ENCODE results near the gene SPNS1. TPM values are rescaled to one million over a fixed set of nuclear protein-coding genes. Genes with fewer than 3 reads are reported as not detected.

The SPNS1 gene
- total and polyA plus RNA-seq, 2 of the 8 experiments (the other 6 are each of a cell fraction or from before 2014, with no cell fraction given): 48.8 to 66.9 TPM

GRCh38 chr16:29009838-29010166 is 35.2 kb downstream of the SPNS1 start (continued):
- TF ChIP-seq ATF2 (IDR thresholded peaks at IDR 0.05; ENCODE audit: low read length) (no peak), CBX8 (IDR thresholded peaks at IDR 0.05; ENCODE audit: borderline replicate concordance, low read depth, low read length) (no peak), MAX (IDR thresholded peaks at IDR 0.05) (no peak), POLR2A (IDR thresholded peaks at IDR 0.05; ENCODE audit: control extremely low read depth in 1 of 2, low read depth in 2 of 2, low read length in 2 of 2) (no peak), RFX5 (IDR thresholded peaks at IDR 0.05; ENCODE audit: borderline replicate concordance, low read depth, low read length) (no peak), KDM4A (IDR thresholded peaks at IDR 0.05; ENCODE audit: low read depth, low read length, severe bottlenecking) (no peak)

All from H1 (cell line).